ENCODE measurements around the gene HCLS1.

Gene HCLS1

DNA sequence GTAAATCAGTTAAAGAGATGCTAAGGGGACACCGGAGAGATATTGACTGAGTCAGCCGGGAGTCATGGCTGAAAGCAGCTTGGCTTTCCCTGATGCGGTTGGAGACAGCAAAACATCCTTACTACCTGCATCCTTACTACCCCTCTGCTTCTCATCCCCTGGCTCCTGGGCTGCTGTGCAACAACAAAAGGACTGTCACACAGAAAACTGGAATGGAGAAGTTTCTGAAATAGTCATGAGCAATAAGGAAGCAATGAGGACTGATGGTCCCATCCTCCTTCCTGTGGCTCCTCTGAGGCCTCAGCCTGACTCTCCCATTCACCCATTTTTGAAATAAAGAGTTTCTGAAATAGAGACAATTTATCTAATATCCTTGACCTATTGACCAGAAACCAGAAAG is 1.1 kb downstream of the HCLS1 start:
- Histone ChIP-seq H3K4me3 (ENCODE audit: low read depth, low read length, poor library complexity, severe bottlenecking) (peak overlapping the region; percentile 67), H3K9me2 (ENCODE audit: low read depth, low read length) (no peaks in the 10 kb centered on the region), H2AFZ (ENCODE audit: low read length) (no peak overlapping the region), H3K79me2 (ENCODE audit: insufficient read depth, low read length) (peaks cover 20% of the 10 kb centered on the region), H3K36me3 (ENCODE audit: insufficient read depth, low read length) (peaks cover 48% of the 10 kb centered on the region), H3K27me3 (ENCODE audit: insufficient read depth, low read length) (no peaks in the 10 kb centered on the region), H3K9me3 (ENCODE audit: low read length) (no peaks in the 10 kb centered on the region), H3F3A (ENCODE audit: insufficient read depth, low read length) (no peaks in the 10 kb centered on the region), H3K9ac (ENCODE audit: low read length) (peak overlapping the region; percentile 70), H3K4me2 (ENCODE audit: low read length) (peak overlapping the region; percentile 96), H4K20me1 (ENCODE audit: insufficient read depth, low read length) (no peaks in the 10 kb centered on the region), H3K27ac (ENCODE audit: low read depth, low read length, poor library complexity, severe bottlenecking) (peak overlapping the region; percentile 78), H3K4me1 (ENCODE audit: insufficient read depth, low read length, severe bottlenecking) (peaks cover 37% of the 10 kb centered on the region)
- TF ChIP-seq EZH2 (IDR thresholded peaks at IDR 0.05; ENCODE audit: borderline replicate concordance, low read length), result no peak
- TF ChIP-seq, protein P1, sequence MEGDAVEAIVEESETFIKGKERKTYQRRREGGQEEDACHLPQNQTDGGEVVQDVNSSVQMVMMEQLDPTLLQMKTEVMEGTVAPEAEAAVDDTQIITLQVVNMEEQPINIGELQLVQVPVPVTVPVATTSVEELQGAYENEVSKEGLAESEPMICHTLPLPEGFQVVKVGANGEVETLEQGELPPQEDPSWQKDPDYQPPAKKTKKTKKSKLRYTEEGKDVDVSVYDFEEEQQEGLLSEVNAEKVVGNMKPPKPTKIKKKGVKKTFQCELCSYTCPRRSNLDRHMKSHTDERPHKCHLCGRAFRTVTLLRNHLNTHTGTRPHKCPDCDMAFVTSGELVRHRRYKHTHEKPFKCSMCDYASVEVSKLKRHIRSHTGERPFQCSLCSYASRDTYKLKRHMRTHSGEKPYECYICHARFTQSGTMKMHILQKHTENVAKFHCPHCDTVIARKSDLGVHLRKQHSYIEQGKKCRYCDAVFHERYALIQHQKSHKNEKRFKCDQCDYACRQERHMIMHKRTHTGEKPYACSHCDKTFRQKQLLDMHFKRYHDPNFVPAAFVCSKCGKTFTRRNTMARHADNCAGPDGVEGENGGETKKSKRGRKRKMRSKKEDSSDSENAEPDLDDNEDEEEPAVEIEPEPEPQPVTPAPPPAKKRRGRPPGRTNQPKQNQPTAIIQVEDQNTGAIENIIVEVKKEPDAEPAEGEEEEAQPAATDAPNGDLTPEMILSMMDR (IDR thresholded peaks at IDR 0.05; ENCODE audit: low read length), result no peak

GRCh38 chr3:121658716-121659435 is 1.8 kb downstream of the HCLS1 start:
- Histone ChIP-seq H3K9me2 (ENCODE audit: low read depth, low read length) (no peaks in the 10 kb centered on the region), H3K36me3 (ENCODE audit: insufficient read depth, low read length) (peaks cover 51% of the 10 kb centered on the region), H4K20me1 (ENCODE audit: insufficient read depth, low read length) (no peaks in the 10 kb centered on the region), H3K9ac (ENCODE audit: low read length) (peak overlapping the region; percentile 70; the same call in 1 of the 2 replicates), H3K4me1 (ENCODE audit: insufficient read depth, low read length, severe bottlenecking) (peaks cover 37% of the 10 kb centered on the region), H2AFZ (ENCODE audit: low read length) (no peak overlapping the region), H3K4me3 (ENCODE audit: low read depth, low read length, poor library complexity, severe bottlenecking) (peak overlapping the region; percentile 67), H3K4me2 (ENCODE audit: low read length) (peak overlapping the region; percentile 96), H3K27me3 (ENCODE audit: insufficient read depth, low read length) (no peaks in the 10 kb centered on the region), H3F3A (ENCODE audit: insufficient read depth, low read length) (no peaks in the 10 kb centered on the region), H3K9me3 (ENCODE audit: low read length) (no peaks in the 10 kb centered on the region), H3K79me2 (ENCODE audit: insufficient read depth, low read length) (peaks cover 20% of the 10 kb centered on the region), H3K27ac (ENCODE audit: low read depth, low read length, poor library complexity, severe bottlenecking) (no peak overlapping the region)
- TF ChIP-seq, protein P1 (IDR thresholded peaks at IDR 0.05; ENCODE audit: low read length), result no peak
- TF ChIP-seq EZH2 (IDR thresholded peaks at IDR 0.05; ENCODE audit: borderline replicate concordance, low read length), result no peak

DNA sequence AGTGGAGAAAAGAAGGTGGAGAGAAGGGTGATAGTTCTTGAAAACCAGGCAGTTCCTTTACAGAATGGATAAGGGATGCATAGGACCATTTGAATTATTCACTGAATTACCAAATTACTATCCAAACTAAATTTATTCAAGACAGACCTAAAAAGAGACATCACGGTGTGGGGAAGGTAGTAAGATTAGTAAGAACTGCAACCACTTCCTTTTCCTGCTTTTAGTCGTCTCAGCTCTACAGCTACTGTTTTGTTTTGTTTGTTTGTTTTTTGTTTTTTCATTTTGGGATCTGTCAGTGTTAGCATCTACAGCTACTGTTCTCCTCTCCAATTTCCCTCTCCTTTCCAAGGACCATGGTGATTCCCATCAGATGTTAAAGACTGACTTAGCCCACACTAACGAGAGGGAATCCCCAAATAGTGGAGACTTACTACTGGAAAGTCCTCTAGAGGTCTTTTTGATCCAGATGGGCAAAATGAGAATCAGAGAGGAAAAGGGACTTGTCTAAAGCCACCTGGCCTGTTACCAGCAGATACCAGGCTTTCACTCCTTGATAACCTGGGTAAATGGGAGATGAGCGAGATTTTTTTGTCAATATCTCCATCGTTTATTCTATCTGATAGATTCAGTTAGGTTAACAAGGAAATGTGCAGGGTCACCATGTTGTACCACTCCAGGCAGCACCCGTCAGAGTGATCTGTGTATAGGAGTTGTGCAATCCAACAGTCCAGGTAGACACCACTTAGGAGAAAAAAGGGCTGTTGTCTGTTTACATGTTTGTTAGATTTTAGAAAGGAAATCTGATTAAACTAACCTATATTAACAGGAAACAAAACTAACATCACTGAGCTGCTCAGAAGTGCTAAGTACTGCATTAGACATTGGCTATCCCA is 6.0 kb downstream of the HCLS1 start:
- Histone ChIP-seq H3F3A (ENCODE audit: insufficient read depth, low read length) (no peaks in the 10 kb centered on the region), H3K9me2 (ENCODE audit: low read depth, low read length) (no peaks in the 10 kb centered on the region), H3K9ac (ENCODE audit: low read length) (no peak overlapping the region), H2AFZ (ENCODE audit: low read length) (no peak overlapping the region), H3K27me3 (ENCODE audit: insufficient read depth, low read length) (no peaks in the 10 kb centered on the region), H3K4me2 (ENCODE audit: low read length) (no peak overlapping the region), H3K4me1 (ENCODE audit: insufficient read depth, low read length, severe bottlenecking) (peaks cover 22% of the 10 kb centered on the region), H3K79me2 (ENCODE audit: insufficient read depth, low read length) (peaks cover 15% of the 10 kb centered on the region), H3K36me3 (ENCODE audit: insufficient read depth, low read length) (peaks cover 92% of the 10 kb centered on the region), H3K27ac (ENCODE audit: low read depth, low read length, poor library complexity, severe bottlenecking) (no peak overlapping the region), H3K9me3 (ENCODE audit: low read length) (no peaks in the 10 kb centered on the region), H4K20me1 (ENCODE audit: insufficient read depth, low read length) (no peaks in the 10 kb centered on the region), H3K4me3 (ENCODE audit: low read depth, low read length, poor library complexity, severe bottlenecking) (no peak overlapping the region)
- TF ChIP-seq, protein P1 (IDR thresholded peaks at IDR 0.05; ENCODE audit: low read length), result no peak
- TF ChIP-seq EZH2 (IDR thresholded peaks at IDR 0.05; ENCODE audit: borderline replicate concordance, low read length), result no peak

Data from OCI-LY1 (cell line).